ENCODE measurements around the gene CCNYL1.

DNA sequence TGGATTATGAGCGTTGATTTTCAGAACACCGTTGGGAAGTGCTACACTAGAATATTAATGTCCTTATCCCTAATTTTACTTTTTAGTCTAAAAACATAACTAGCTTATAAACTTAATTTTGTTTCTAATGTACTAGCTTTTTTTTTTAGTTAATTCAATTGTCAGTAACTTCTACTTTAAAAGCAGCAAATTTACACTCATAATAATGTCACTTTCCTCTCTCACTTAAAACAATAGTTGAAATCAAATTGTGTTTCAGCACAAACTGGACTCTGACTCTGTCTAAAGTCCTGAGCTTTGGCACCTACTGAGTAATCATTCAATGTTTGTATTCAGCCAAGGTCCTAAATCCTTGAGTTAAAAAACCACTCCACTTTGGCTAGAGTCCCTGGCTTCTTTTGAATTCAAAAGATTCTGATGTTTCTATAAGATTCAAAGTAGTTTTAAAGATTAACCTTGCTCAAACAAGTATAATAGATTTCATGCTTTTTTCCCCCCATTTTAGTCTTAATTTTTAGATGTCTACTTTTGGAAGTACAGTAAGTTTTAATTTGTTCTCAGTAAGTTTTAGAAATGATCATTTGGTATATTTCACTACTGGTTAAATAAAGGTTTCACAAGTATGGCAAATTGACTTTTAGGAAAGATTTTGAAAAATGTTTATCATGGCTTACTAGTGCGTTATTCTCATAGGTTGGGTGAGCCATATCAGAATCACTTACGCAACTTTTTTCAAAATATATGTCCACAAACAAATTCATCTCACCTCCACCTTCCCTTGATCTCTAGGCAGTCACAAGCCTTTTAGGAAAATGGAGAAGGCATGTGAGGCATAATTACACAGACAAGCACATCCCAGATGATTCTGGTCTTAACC is 23.4 kb downstream of the CCNYL1 start:
- no peak for TF ChIP-seq POLR2A (IDR thresholded peaks at IDR 0.05)
- TF ChIP-seq, protein P1, sequence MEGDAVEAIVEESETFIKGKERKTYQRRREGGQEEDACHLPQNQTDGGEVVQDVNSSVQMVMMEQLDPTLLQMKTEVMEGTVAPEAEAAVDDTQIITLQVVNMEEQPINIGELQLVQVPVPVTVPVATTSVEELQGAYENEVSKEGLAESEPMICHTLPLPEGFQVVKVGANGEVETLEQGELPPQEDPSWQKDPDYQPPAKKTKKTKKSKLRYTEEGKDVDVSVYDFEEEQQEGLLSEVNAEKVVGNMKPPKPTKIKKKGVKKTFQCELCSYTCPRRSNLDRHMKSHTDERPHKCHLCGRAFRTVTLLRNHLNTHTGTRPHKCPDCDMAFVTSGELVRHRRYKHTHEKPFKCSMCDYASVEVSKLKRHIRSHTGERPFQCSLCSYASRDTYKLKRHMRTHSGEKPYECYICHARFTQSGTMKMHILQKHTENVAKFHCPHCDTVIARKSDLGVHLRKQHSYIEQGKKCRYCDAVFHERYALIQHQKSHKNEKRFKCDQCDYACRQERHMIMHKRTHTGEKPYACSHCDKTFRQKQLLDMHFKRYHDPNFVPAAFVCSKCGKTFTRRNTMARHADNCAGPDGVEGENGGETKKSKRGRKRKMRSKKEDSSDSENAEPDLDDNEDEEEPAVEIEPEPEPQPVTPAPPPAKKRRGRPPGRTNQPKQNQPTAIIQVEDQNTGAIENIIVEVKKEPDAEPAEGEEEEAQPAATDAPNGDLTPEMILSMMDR (IDR thresholded peaks at IDR 0.05): no peak
- no peak for TF ChIP-seq EP300 (IDR thresholded peaks at IDR 0.05)

Measured in ovary (tissue), 3 donors.